ENCODE results near the gene SPATA9. TPM values are rescaled to one million over a fixed set of nuclear protein-coding genes. Genes with fewer than 3 reads are reported as not detected.
A peak's percentile ranks its signal among the peaks of the same experiment; 100 is the strongest.

The SPATA9 gene
- total and polyA plus RNA-seq, 12 donors, result 0.13 to 0.59 TPM; not detected in 10

- H3K36me3 ChIP-seq, result no peaks in the 10 kb centered on the region
- intact Hi-C loops (cut with DNase I), result no loop called here
- H3K27me3 ChIP-seq, result no peaks in the 10 kb centered on the region
- no peak for ATAC-seq
- no peak for DNase-seq
- no peaks in the 10 kb centered on the region for H3K9me3 ChIP-seq
- WGBS, 2 donors, result 88 to 94% methylated on average over 2 of the region's 2 CpGs
- H3K4me3 ChIP-seq, result no peak overlapping the region
- peaks cover 0 to 3% (median 0%) of the 10 kb centered on the region in 9 donors for H3K4me1 ChIP-seq
- H3K27ac ChIP-seq, result no peak overlapping the region
- TF ChIP-seq CTCF (IDR thresholded peaks at IDR 0.05), result no peak
Measured at GRCh38 chr5:95684361-95684760, 1.6 kb upstream of the SPATA9 start.

GRCh38 chr5:95673081-95673480 is 9.7 kb downstream of the SPATA9 start:
- Histone ChIP-seq H3K4me1 (peaks cover 0 to 42% (median 21%) of the 10 kb centered on the region in 9 donors), H3K36me3 (no peaks in the 10 kb centered on the region), H3K9me3 (no peaks in the 10 kb centered on the region), H3K4me3 (no peak overlapping the region), H3K27ac (no peak overlapping the region), H3K27me3 (no peaks in the 10 kb centered on the region)
- 55 to 64% methylated on average over 3 of the region's 3 CpGs for WGBS, 2 donors
- peak in 1 of 8 donors; percentile 61 for ATAC-seq
- no peak for TF ChIP-seq CTCF (IDR thresholded peaks at IDR 0.05)
- peak in 1 of 2 donors; percentile 7 for DNase-seq
- intact Hi-C loops (cut with DNase I), result no loop called here

GRCh38 chr5:95672641-95673040 is 10.2 kb downstream of the SPATA9 start:
- no peak for ATAC-seq
- TF ChIP-seq CTCF (IDR thresholded peaks at IDR 0.05), result no peak
- intact Hi-C loops (cut with DNase I), result no loop called here
- Histone ChIP-seq H3K27ac (no peak overlapping the region), H3K4me3 (no peak overlapping the region), H3K9me3 (no peaks in the 10 kb centered on the region), H3K36me3 (no peaks in the 10 kb centered on the region), H3K27me3 (no peaks in the 10 kb centered on the region), H3K4me1 (peaks cover 0 to 42% (median 21%) of the 10 kb centered on the region in 9 donors)
- DNase-seq, result no peak

GRCh38 chr5:95671826-95672225 is 11.0 kb downstream of the SPATA9 start:
- H3K27ac ChIP-seq, result no peak overlapping the region
- DNase-seq (no peak), ATAC-seq (no peak)
- H3K36me3 ChIP-seq, result no peaks in the 10 kb centered on the region
- peaks cover 0 to 42% (median 21%) of the 10 kb centered on the region in 9 donors for H3K4me1 ChIP-seq
- no peak for TF ChIP-seq CTCF (IDR thresholded peaks at IDR 0.05)
- WGBS, 2 donors, result 68 to 79% methylated on average over 1 of the region's 1 CpG
- no peaks in the 10 kb centered on the region for H3K27me3 ChIP-seq
- no peak overlapping the region for H3K4me3 ChIP-seq
- intact Hi-C loops (cut with DNase I), result no loop called here
- no peaks in the 10 kb centered on the region for H3K9me3 ChIP-seq
